Activated CD8-positive, alpha-beta memory T cell treated with anti-CD3 and anti-CD28 coated beads for 36 hours (primary cell): ENCODE results near the gene ARL3. TPM values are rescaled to one million over a fixed set of nuclear protein-coding genes. Genes with fewer than 3 reads are reported as not detected.

Source experiments
- CTCF ChIA-PET: fragments of 350-600 bp; sonication (Branson Sonifier 250); formaldehyde crosslinking; loops from one replicate; lab custom pipeline; 2021; ENCODE audit warnings: antibody characterized with exemption; lab: Charles Lee
- POLR2A ChIA-PET: fragments of 350-600 bp; sonication (Branson Sonifier 250); formaldehyde crosslinking; loops from one replicate; lab custom pipeline; 2021; ENCODE audit warnings: antibody characterized with exemption; lab: Charles Lee
- total RNA-seq, 2 experiments: library from RNA; stranded (reverse); gene quantifications; one replicate each; pipeline ENCODE4 v1.2.3, GENCODE V29; 2021

The ARL3 gene
- total RNA-seq, 2 experiments from 2014 or later, result 8.4 to 9.0 TPM

DNA sequence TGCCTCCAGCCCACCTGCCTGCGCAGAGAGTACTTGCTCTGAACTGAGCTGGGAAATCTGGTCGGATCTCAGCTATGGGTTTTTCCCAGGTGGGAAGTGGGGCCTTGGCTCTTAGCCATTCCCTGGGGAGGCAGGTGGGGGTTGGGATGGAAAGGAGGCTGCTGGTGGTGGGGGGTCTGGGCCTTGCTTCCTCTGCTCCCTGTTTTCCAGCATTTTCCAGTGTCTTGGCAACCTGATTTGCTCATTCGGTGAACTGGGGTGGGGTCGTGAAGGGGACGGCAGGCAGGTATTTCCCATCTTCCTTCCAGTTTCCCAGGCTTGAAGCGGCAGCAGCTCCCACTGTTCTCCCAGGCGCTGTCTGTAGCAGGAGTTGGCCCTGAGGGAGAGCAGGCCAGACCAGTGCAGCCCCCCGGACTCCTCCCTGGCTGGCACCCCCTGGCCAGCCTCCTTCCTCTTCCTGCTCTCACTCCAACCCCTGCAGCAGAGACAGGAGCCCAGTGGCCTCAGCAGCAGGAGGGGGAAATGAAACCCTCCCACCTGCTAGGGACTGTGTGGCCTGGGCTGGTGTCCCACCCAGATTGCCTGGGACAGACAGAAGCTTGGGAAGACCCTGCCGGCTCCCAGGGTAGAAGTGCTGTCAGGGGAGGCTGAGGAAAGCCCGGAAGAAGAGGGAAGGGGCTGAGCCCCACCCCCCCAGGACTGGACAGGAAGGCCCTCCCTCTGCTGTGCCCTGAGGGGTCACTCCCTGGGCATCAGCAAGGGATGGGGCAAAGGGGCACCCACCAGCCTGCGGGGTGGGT, 63.3 kb downstream of the ARL3 start:
- CTCF ChIA-PET, result interaction anchor here (0.6 to 1.5 kb wide), 2 partner anchors 23 to 1597 kb away, joined by 3 read pairs; no protein-coding TSS in a partner anchor
- POLR2A ChIA-PET, result interaction anchor here (1.2 to 1.9 kb wide), 3 partner anchors 8 to 13 kb away, joined by 3 to 5 read pairs (median 5); no protein-coding TSS in a partner anchor

DNA sequence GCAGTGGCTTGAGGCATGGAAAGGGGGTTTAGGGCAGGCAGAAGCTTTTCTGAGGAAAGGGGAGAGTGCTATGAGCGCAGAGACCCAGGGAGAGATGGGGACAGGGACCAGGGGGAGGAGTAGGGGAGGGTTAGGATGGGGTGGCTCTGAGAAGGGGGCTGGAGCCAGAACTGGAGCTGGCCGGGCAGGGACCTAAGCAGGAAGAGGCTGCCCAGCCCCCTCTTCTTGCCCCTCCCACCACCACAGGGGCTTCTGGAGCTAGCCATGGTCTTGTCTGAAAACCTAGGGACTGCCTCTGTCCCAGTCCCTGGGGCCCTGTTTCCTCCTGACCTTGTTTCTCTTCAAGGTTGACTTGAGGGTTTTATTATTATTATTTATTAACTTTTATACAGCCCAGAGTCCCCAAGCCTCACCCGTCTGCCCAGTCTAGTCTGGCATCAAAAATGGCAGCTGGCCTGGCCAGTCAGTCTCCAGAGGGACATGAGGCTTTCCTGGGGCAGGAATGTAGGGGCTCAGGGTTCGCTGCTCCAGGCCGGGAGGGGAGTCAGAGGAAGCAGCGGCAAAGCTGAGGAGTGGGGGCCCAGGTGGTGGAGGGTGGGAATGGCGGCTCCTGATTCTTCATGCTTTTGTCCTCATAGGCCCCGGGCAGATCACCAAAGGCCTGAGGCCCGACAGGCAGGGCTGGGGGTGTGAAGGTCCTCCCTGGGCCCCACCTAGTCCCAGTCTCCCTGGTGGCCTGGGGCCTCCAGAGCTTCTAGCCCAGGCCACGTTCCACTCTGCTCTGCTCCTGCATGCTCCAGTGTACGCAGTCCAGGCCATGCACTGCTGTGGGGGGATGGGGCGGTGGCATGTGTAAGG, 64.2 kb downstream of the ARL3 start:
- CTCF ChIA-PET, result interaction anchor here (0.6 to 1.5 kb wide), 4 partner anchors 11 to 1598 kb away, joined by 3 to 4 read pairs (median 3); no protein-coding TSS in a partner anchor
- POLR2A ChIA-PET, result interaction anchor here (1.2 to 1.9 kb wide), 3 partner anchors 9 to 14 kb away, joined by 3 to 5 read pairs (median 5); no protein-coding TSS in a partner anchor

- ChIA-PET POLR2A (interaction anchor here (1.8 kb wide), 1 partner anchor 12 kb away, joined by 5 read pairs; no protein-coding TSS in a partner anchor), CTCF (interaction anchor here (1.3 to 1.5 kb wide), 3 partner anchors 12 to 24 kb away, joined by 3 to 4 read pairs (median 3); no protein-coding TSS in a partner anchor)
Observed at GRCh38 chr10:102648889-102649796, 65.1 kb downstream of the ARL3 start.

DNA sequence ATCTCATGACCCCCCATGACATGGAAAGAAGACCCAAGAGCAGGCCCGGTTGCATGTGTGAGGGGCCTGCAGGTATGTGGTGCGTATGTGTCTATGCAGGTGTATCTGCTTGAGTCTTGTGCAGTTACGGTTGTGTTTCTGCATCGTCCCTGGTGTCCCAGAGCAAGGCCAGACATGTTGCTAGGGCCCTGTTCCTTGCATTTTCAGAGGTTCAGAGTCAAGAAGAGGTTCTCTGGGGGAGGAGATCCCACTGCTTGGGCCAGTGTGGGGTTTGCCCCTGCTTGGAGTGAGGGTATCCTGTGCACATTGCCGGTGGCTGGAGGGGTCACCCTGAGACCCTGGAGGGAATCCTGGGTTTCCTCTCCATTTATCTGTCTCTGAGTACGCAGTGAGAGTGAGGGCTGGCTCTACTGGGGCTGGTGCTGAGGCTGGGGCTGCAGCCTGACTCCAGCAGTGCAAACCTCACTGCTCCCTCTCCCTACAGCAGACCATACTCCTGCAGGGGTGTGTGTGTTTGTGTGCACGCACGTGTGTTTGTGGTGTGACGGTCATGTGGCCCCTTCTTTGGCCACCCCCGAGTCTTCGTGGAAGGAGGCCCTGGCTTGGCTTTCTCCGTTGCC, 65.8 kb downstream of the ARL3 start:
- CTCF ChIA-PET, result interaction anchor here (0.6 to 1.4 kb wide), 2 partner anchors 21 to 865 kb away, joined by 3 read pairs; no protein-coding TSS in a partner anchor
- POLR2A ChIA-PET, result interaction anchor here (0.6 kb wide), 1 partner anchor 21 kb away, joined by 3 read pairs; no protein-coding TSS in a partner anchor

DNA sequence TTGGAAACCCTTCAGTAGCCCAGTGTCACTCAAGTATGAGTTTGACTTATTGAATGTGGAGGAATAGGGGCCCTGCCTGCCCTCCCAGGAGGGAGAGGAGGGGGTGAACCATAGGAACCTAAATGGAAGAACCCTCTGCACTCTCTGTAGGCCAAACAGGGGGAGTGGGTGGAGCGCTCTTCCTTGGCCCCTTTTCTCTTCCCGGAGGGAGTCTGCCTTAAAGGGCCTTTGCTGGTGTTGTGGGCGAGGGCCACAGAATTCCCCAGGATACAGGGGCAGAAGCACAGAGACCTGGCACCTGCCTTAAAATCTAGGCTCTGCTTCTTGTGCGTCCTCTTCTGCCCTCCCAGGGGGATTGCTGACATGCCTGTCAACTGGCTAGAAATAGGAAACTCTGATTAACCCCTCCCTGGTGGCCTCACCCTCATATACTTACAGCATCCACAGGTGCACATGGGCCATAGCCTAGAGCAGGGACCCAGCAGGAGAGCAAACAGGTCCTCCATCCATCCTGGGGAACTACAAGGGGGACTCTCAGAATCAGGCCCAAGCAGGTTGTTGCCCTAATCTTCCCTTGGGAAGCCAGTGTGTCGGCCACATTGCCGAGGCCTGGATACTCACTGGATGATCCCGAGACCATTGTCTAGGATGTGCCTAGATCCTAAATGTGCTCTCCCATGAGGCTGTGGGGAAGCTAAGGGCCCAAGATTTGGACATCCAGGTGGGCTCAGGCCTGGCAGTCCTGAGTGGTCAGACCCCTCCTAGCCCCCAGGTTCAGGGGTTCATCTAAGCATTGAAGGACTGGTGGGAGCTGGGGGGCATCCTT, 66.5 kb downstream of the ARL3 start:
- CTCF ChIA-PET, result interaction anchor here (0.6 to 1.8 kb wide), 3 partner anchors 13 to 865 kb away, joined by 3 to 5 read pairs (median 4); no protein-coding TSS in a partner anchor
- POLR2A ChIA-PET, result interaction anchor here (0.6 to 4.1 kb wide), 4 partner anchors 13 to 197 kb away, joined by 3 to 54 read pairs (median 21); partner anchors contain the start of genes ARL3 and SFXN2

DNA sequence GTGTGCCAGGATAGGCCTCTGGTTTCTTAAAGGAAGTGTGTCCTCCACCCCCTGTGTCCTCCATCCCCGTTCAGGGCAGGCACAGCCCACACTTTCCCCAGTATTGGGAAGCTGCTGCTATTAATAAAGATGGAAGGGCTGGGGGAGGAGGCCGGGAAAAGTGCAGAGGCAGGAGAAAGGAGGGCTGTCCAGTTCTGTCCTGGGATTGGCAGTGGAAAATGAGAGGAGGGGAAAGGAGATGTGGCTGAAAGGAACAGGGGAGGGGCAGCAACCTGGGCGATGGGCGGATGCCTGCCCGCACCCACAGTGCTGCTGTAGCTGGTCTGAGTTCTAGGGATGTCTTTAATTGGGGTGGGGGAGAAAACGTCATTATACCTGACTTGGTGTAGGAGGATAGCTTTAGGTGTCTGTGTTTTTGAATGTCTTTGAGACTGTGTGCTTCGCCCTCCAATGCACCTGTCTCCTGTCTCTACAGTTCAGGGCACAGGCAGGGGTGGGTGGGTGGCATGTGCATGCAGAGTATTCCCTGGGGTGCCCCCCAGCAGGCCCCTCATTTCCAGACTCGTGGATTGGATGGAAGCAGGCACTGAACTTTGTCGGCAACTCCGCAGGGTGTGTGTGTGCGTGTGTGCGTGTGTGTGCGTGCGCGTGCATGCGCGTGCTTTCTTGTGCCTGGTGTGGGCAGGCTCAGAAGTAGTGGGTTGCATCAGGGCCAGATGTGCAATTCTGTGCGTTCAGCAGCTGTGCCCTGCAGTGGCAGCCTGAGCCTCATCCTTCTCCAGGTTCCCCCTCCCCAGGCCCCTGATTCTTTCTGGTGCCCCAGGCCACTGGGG, 67.4 kb downstream of the ARL3 start:
- CTCF ChIA-PET, result interaction anchor here (0.9 to 3.2 kb wide), 8 partner anchors 14 to 241 kb away, joined by 3 to 29 read pairs (median 4); partner anchors contain the start of genes ARL3, SFXN2 and SUFU
- POLR2A ChIA-PET, result interaction anchor here (0.6 to 4.1 kb wide), 8 partner anchors 12 to 534 kb away, joined by 3 to 54 read pairs (median 4); partner anchors contain the start of genes ARL3, CNNM2 and SFXN2

DNA sequence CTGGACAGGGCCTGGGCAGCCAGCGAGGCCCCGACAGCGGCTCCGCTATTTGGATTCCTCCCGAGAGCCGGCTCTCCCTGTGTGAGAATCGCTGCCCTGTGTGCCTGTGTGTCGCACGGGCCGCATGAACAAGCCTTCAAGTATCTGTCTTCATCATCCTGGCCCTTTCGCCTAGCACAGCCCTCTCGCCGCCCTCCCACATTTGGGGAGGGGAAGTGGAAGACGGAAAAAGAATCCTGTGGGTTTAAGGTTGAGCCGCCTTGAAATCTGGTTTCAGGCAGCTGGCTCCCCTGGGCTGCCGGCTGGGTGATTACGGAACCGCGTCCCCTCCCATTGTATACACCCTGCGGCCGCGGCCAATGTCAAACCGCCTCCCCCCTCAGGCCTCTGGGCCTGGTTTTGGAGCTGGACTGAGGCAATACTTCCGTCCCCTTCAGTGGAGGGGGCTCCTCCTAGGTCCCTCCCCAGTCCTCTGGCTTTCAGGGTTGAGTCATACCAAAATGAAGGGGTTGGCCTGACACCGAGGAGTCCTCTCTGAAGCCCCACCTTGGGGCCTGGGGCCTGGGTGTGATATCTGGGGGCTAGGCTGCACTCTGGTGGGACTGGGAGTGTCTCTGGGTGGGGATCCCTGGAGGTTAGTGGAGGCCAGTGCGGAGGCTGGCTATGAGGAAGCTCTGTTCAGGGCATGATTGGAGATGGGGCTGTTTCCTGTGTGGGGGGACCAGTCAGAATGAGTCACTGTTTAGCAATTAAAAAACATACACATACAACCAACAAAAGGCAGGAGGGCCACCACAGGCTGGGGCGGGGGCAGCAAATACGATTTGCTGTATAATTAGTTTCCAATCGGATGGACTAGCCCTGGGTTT, 68.2 kb downstream of the ARL3 start:
- ChIA-PET POLR2A (interaction anchor here (0.6 to 4.1 kb wide), 12 partner anchors 13 to 533 kb away, joined by 3 to 54 read pairs (median 4); partner anchors contain the start of genes ARL3, CNNM2 and SFXN2), CTCF (interaction anchor here (0.7 to 3.2 kb wide), 11 partner anchors 11 to 240 kb away, joined by 3 to 29 read pairs (median 4); partner anchors contain the start of genes ARL3, SFXN2 and SUFU)

- CTCF ChIA-PET, result interaction anchor here (0.7 to 3.2 kb wide), 5 partner anchors 10 to 141 kb away, joined by 3 to 29 read pairs (median 4); partner anchors contain the start of genes ARL3, SFXN2 and SUFU
- POLR2A ChIA-PET, result interaction anchor here (0.6 to 4.1 kb wide), 9 partner anchors 10 to 527 kb away, joined by 3 to 54 read pairs (median 5); partner anchors contain the start of genes ARL3, CNNM2, NFKB2 and SFXN2
Observed at GRCh38 chr10:102645388-102645740, 68.8 kb downstream of the ARL3 start.

- ChIA-PET POLR2A (interaction anchor here (0.6 to 4.1 kb wide), 13 partner anchors 11 to 526 kb away, joined by 3 to 54 read pairs (median 4); partner anchors contain the start of genes ARL3, CNNM2, NFKB2 and SFXN2), CTCF (interaction anchor here (0.5 to 3.2 kb wide), 11 partner anchors 10 to 141 kb away, joined by 3 to 29 read pairs (median 4); partner anchors contain the start of genes ARL3, SFXN2 and SUFU)
Observed at GRCh38 chr10:102644646-102645387, 69.4 kb downstream of the ARL3 start.

- ChIA-PET CTCF (interaction anchor here (0.5 to 3.2 kb wide), 7 partner anchors 12 to 128 kb away, joined by 3 to 29 read pairs (median 3); partner anchors contain the start of genes ARL3 and SFXN2), POLR2A (interaction anchor here (0.6 to 4.1 kb wide), 10 partner anchors 11 to 940 kb away, joined by 3 to 54 read pairs (median 5); partner anchors contain the start of genes ARL3, NFKB2 and SFXN2)
Observed at GRCh38 chr10:102644066-102644645, 70.0 kb downstream of the ARL3 start, which contains the start of gene TRIM8. TSS of gene TRIM8 (plus strand) at chr10:102644479. CDS start at chr10:102644618, 139 bp downstream.

DNA sequence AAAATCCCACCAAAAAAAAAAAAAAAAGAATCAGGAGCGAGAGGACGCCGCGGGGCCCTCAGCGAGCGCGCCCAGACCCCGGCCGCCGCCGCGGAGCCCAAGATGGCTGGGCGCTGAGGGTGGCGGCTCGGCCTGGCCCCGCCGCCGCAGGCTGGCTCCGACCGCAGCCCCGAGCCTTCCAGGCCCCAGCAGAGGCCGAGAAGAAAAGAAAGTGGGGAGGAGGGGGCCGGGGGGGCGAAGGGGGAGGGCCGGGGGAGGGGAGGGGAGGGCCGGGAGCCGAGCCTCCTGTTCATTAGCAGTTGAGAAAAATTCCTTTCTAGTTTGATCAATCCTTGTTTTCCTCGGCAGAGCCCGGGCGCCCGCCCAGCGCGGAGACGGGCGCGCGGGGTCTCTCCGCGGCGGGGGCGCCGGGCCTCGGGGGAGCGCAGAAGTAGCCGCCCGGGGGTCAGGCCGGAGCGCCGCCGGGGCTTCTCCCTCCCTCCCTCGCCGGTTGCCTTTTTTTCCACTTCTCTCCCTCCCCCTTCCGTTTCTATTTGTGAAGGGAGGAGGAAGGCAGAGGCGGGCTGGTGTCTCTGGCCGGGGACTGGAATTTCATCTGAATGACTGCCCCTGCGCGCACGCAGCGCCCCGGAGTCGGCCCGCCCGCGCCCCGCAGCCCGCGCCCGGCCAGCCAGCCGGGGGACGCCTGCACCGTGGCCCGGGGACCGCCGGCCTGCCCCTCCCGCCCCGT, 70.7 kb downstream of the ARL3 start:
- ChIA-PET CTCF (interaction anchor here (1.3 to 3.2 kb wide), 3 partner anchors 12 to 69 kb away, joined by 4 to 29 read pairs (median 5); partner anchors contain the start of genes ARL3 and SFXN2), POLR2A (interaction anchor here (0.6 to 4.1 kb wide), 4 partner anchors 14 to 941 kb away, joined by 3 to 54 read pairs (median 22); partner anchors contain the start of genes ARL3 and SFXN2)
